CD4-positive, alpha-beta T cell treated with Interleukin-1 beta for 1 hour (primary cell): ENCODE results near the gene SDHA.
"Not testable (repeated sequence)": the region's sequence is repeated elsewhere in the genome, so short reads cannot be mapped to it uniquely, and the experiment has no call there.

Experiments
- DNase-seq, 2 donors: peaks; one replicate each; pipeline ENCODE4 v3.0.0-alpha.2; 2020 to 2022

SDHA gene

GRCh38 chr5:302416-302815 lies 84.3 kb downstream of the SDHA start:
- not testable (repeated sequence) for DNase-seq

GRCh38 chr5:302966-303365 lies 84.8 kb downstream of the SDHA start:
- no peak for DNase-seq

- not testable (repeated sequence) for DNase-seq
Measured at GRCh38 chr5:303741-304140, 85.6 kb downstream of the SDHA start.

- DNase-seq: no peak
Measured at GRCh38 chr5:305050-305449, 86.9 kb downstream of the SDHA start.

- no peak for DNase-seq
Measured at GRCh38 chr5:305459-305858, 87.3 kb downstream of the SDHA start.

- no peak for DNase-seq
Measured at GRCh38 chr5:306011-306805, 88.1 kb downstream of the SDHA start.
